CD4-positive, alpha-beta T cell (primary cell): ENCODE measurements around the gene CABP2. TPM values are rescaled to one million over a fixed set of nuclear protein-coding genes. Genes with fewer than 3 reads are reported as not detected.

Source experiments
- ATAC-seq: fragments of 200-7000 bp; cut with Tn5 transposase; one replicate; pipeline ENCODE4 v1.10.0; 2022; ENCODE audit warnings: mild to moderate bottlenecking; ENCODE audit not compliant: poor library complexity
- CTCF ChIA-PET: fragments of 350-600 bp; sonication (Branson Sonifier 250); formaldehyde crosslinking; loops from one replicate; lab custom pipeline; 2021; ENCODE audit warnings: antibody characterized with exemption, inconsistent platforms; lab: Charles Lee
- POLR2A ChIA-PET: fragments of 350-600 bp; sonication (Branson Sonifier 250); formaldehyde crosslinking; loops from one replicate; lab custom pipeline; 2021; ENCODE audit warnings: antibody characterized with exemption, inconsistent platforms; lab: Charles Lee
- DNase-seq, 14 experiments: peaks; one replicate each; pipeline ENCODE4 v3.0.0-alpha.2; 2013 to 2020; ENCODE audit warnings: mixed read lengths in 2 of 14
- H3K27ac ChIP-seq, 2 donors: one replicate each; pipeline versions ENCODE4 v1.5.1 to v1.7.0; 2013; ENCODE audit warnings: low read length in 2 of 2, low read depth in 1 of 2, mild to moderate bottlenecking in 1 of 2
- H3K27me3 ChIP-seq, 2 experiments: 1 replicate in 1 of 2; 2 replicates in 1 of 2; pipeline versions ENCODE4 v1.6.1 to v1.7.0; 2013; ENCODE audit warnings: low read length in 2 of 2, control low read depth in 1 of 2, mild to moderate bottlenecking in 1 of 2, moderate library complexity in 1 of 2; ENCODE audit not compliant: insufficient read depth in 2 of 2, control insufficient read depth in 1 of 2
- H3K36me3 ChIP-seq: one replicate; pipeline ENCODE4 v1.6.1; 2013; ENCODE audit warnings: low read length, control low read depth; ENCODE audit not compliant: insufficient read depth
- H3K4me1 ChIP-seq: one replicate; pipeline ENCODE4 v1.6.1; 2013; ENCODE audit warnings: low read length, control low read depth; ENCODE audit not compliant: insufficient read depth
- H3K4me3 ChIP-seq: one replicate; pipeline ENCODE4 v1.5.1; 2013; ENCODE audit warnings: mild to moderate bottlenecking, low read length, moderate library complexity
- H3K9me3 ChIP-seq, 2 experiments: 1 replicate in 1 of 2; 2 replicates in 1 of 2; pipeline versions ENCODE4 v1.6.1 to v1.7.0; 2013; ENCODE audit warnings: low read length in 2 of 2, mild to moderate bottlenecking in 2 of 2, control low read depth in 1 of 2, moderate library complexity in 1 of 2; ENCODE audit not compliant: control insufficient read depth in 1 of 2, insufficient read depth in 1 of 2
- H3K27ac Mint-ChIP-seq: one replicate; pipeline ENCODE4 v1.8.0; 2020; ENCODE audit warnings: mixed read lengths
- H3K27me3 Mint-ChIP-seq: one replicate; pipeline ENCODE4 v1.8.0; 2021; ENCODE audit warnings: mixed read lengths
- H3K36me3 Mint-ChIP-seq: one replicate; pipeline ENCODE4 v1.8.0; 2021; ENCODE audit warnings: low read depth, mixed read lengths
- H3K4me1 Mint-ChIP-seq: one replicate; pipeline ENCODE4 v1.8.0; 2021; ENCODE audit warnings: low read depth, mixed read lengths
- H3K4me3 Mint-ChIP-seq: one replicate; pipeline ENCODE4 v1.8.0; 2020; ENCODE audit warnings: mild to moderate bottlenecking, mixed read lengths
- H3K9me3 Mint-ChIP-seq: one replicate; pipeline ENCODE4 v1.8.0; 2020; ENCODE audit warnings: mixed read lengths
- CTCF ChIP-seq: fragments of 200-600 bp; IDR thresholded peaks from one replicate; pipeline ENCODE4 v1.8.0; 2022; ENCODE audit warnings: antibody characterized with exemption, mild to moderate bottlenecking
- intact Hi-C, 2 experiments: fragments of 100-400 bp; cut with DNase I in 1 of 2; cut with micrococcal nuclease in 1 of 2; formaldehyde crosslinking; loops; one replicate each; pipeline versions ENCODE4 v1.15.1 to v1.9.0; 2023 to 2025; cut with DNase I, micrococcal nuclease
- total RNA-seq, 174 experiments: library from RNA in 2 of 174; stranded (reverse) in 2 of 174; gene quantifications; one replicate each; pipeline ENCODE4 v1.2.3 and lab custom pipeline; 2021 to 2026

The CABP2 gene
- total RNA-seq, 2 experiments from 2014 or later: not detected

- peaks cover 45% of the 10 kb centered on the region for H3K36me3 Mint-ChIP-seq
- peak in 1 of 14 experiments; percentile 17 for DNase-seq
- Histone ChIP-seq H3K27ac (no peak overlapping the region), H3K4me1 (peaks cover 51% of the 10 kb centered on the region), H3K4me3 (no peak overlapping the region), H3K27me3 (no peaks in the 10 kb centered on the region), H3K9me3 (no peaks in the 10 kb centered on the region), H3K36me3 (peaks cover 64% of the 10 kb centered on the region)
- ATAC-seq: no peak
- H3K4me3 Mint-ChIP-seq: peak overlapping the region; percentile 88
- H3K4me1 Mint-ChIP-seq: peaks cover 46% of the 10 kb centered on the region
- intact Hi-C loops: loop anchor here in 1 of 2 experiments (10.0 kb wide), 1 partner anchor 258 kb away; no protein-coding TSS in a partner anchor
- peak overlapping the region; percentile 72 for H3K27ac Mint-ChIP-seq
- H3K27me3 Mint-ChIP-seq: no peaks in the 10 kb centered on the region
- ChIA-PET POLR2A (interaction anchor here (0.8 to 1.5 kb wide), 2 partner anchors 18 to 20 kb away, joined by 3 to 6 read pairs; partner anchors contain the start of gene AIP), CTCF (no interaction called here)
- no peaks in the 10 kb centered on the region for H3K9me3 Mint-ChIP-seq
- TF ChIP-seq CTCF: no peak
Measured at GRCh38 chr11:67502328-67502979, 20.8 kb downstream of the CABP2 start.

- TF ChIP-seq CTCF: no peak
- H3K27ac ChIP-seq: no peak overlapping the region
- H3K27ac Mint-ChIP-seq: no peak overlapping the region
- peak overlapping the region; percentile 54 for H3K4me3 Mint-ChIP-seq
- no peaks in the 10 kb centered on the region for H3K9me3 ChIP-seq
- H3K27me3 Mint-ChIP-seq: no peaks in the 10 kb centered on the region
- peaks cover 65% of the 10 kb centered on the region for H3K36me3 ChIP-seq
- intact Hi-C loops: loop anchor here in 1 of 2 experiments (10.0 kb wide), 1 partner anchor 257 kb away; no protein-coding TSS in a partner anchor
- POLR2A ChIA-PET: interaction anchor here (1.5 kb wide), 1 partner anchor 19 kb away, joined by 6 read pairs; the partner anchor contains the start of gene AIP
- peaks cover 42% of the 10 kb centered on the region for H3K4me1 Mint-ChIP-seq
- ATAC-seq: no peak
- DNase-seq: peak in 1 of 14 experiments; percentile 24
- no peaks in the 10 kb centered on the region for H3K9me3 Mint-ChIP-seq
- H3K36me3 Mint-ChIP-seq: peaks cover 46% of the 10 kb centered on the region
- no peaks in the 10 kb centered on the region for H3K27me3 ChIP-seq
- H3K4me3 ChIP-seq: no peak overlapping the region
- CTCF ChIA-PET: no interaction called here
- peaks cover 45% of the 10 kb centered on the region for H3K4me1 ChIP-seq
Measured at GRCh38 chr11:67501854-67502253, 21.4 kb downstream of the CABP2 start.

- Mint-ChIP-seq H3K4me1 (peaks cover 34% of the 10 kb centered on the region), H3K4me3 (peak overlapping the region; percentile 67), H3K36me3 (peaks cover 47% of the 10 kb centered on the region), H3K27ac (peak overlapping the region; percentile 20), H3K9me3 (no peaks in the 10 kb centered on the region), H3K27me3 (no peaks in the 10 kb centered on the region)
- Histone ChIP-seq H3K4me1 (peaks cover 38% of the 10 kb centered on the region), H3K27ac (no peak overlapping the region), H3K36me3 (peaks cover 64% of the 10 kb centered on the region), H3K4me3 (no peak overlapping the region), H3K27me3 (no peaks in the 10 kb centered on the region), H3K9me3 (no peaks in the 10 kb centered on the region)
- CTCF ChIA-PET: no interaction called here
- intact Hi-C loops: loop anchor here in 1 of 2 experiments (10.0 kb wide), 1 partner anchor 256 kb away; no protein-coding TSS in a partner anchor
- no peak for TF ChIP-seq CTCF
- ATAC-seq (no peak), DNase-seq (peak in 1 of 14 experiments; percentile 29)
- POLR2A ChIA-PET: interaction anchor here (1.5 kb wide), 1 partner anchor 18 kb away, joined by 6 read pairs; the partner anchor contains the start of gene AIP
Measured at GRCh38 chr11:67500831-67501715, 22.2 kb downstream of the CABP2 start.
